ENCODE measurements around the gene GIMAP2. TPM values are rescaled to one million over a fixed set of nuclear protein-coding genes. Genes with fewer than 3 reads are reported as not detected.

Gene GIMAP2
- total and polyA plus RNA-seq, 2 of the 4 experiments (the other 2 are of a cell fraction), result under 0.01 TPM; not detected in 1

- Histone ChIP-seq H3K9ac (ENCODE audit: low read depth, low read length) (no peak overlapping the region), H2BK20ac (ENCODE audit: low read depth, low read length) (no peak overlapping the region), H3K4me3 (ENCODE audit: insufficient read depth, low read depth, low read length) (no peak overlapping the region), H3K56ac (ENCODE audit: extremely low read depth, insufficient read depth, low read length) (no peak overlapping the region), H3K27ac (ENCODE audit: insufficient read depth, low read length) (no peak overlapping the region), H3K4ac (ENCODE audit: low read depth, low read length) (no peak overlapping the region), H2AK9ac (replicated peaks; ENCODE audit: low read depth, low read length, poor library complexity) (no peak overlapping the region), H4K5ac (ENCODE audit: low read depth, low read length) (no peak overlapping the region), H3K36me3 (ENCODE audit: control insufficient read depth, insufficient read depth, low read length) (no peaks in the 10 kb centered on the region), H3K4me2 (ENCODE audit: low read depth, low read length) (no peak overlapping the region), H2BK120ac (ENCODE audit: low read depth, low read length) (no peak overlapping the region), H2BK15ac (ENCODE audit: low read depth, low read length) (no peak overlapping the region), H4K8ac (ENCODE audit: low read depth in 2 of 2, low read length in 2 of 2) (no peak overlapping the region), H4K91ac (ENCODE audit: insufficient read depth, low read depth, low read length) (no peak overlapping the region), H3K27me3 (ENCODE audit: control insufficient read depth, insufficient read depth, low read length) (no peaks in the 10 kb centered on the region), H2AFZ (replicated peaks; ENCODE audit: low read length, poor library complexity) (no peak overlapping the region), H3K79me1 (ENCODE audit: low read depth in 1 of 2, low read length in 2 of 2) (no peaks in the 10 kb centered on the region), H3K18ac (ENCODE audit: low read depth, low read length) (no peak overlapping the region), H3K23ac (ENCODE audit: low read depth, low read length) (no peak overlapping the region), H4K20me1 (ENCODE audit: insufficient read depth, low read length) (no peaks in the 10 kb centered on the region), H3K9me3 (ENCODE audit: control insufficient read depth, insufficient read depth, low read length) (peaks cover 12% of the 10 kb centered on the region; the same call in 1 of the 2 replicates), H2BK5ac (ENCODE audit: low read depth, low read length, poor library complexity, severe bottlenecking) (no peak overlapping the region), H3K14ac (replicated peaks; ENCODE audit: low read depth, low read length) (no peak overlapping the region), H3K9me1 (ENCODE audit: insufficient read depth, low read length) (no peaks in the 10 kb centered on the region), H3K4me1 (ENCODE audit: control insufficient read depth, insufficient read depth, low read length) (no peaks in the 10 kb centered on the region), H2AK5ac (ENCODE audit: low read depth, low read length) (no peak overlapping the region)
- DNase-seq (no peak), ATAC-seq (ENCODE audit: low read depth) (no peak)
- no peak for TF ChIP-seq CHD1 (IDR thresholded peaks at IDR 0.05; ENCODE audit: low read depth, low read length)
- no peak for TF ChIP-seq FOS (IDR thresholded peaks at IDR 0.05; ENCODE audit: low read depth, low read length)
- no peak for TF ChIP-seq MXI1 (IDR thresholded peaks at IDR 0.05; ENCODE audit: borderline replicate concordance, low read depth, low read length)
- TF ChIP-seq CTCF (conservative IDR thresholded peaks at IDR 0.05; ENCODE audit: low read depth, low read length), result no peak
- TF ChIP-seq RFX5 (IDR thresholded peaks at IDR 0.05; ENCODE audit: low read depth, low read length), result no peak
- no peak for TF ChIP-seq RCOR1 (IDR thresholded peaks at IDR 0.05; ENCODE audit: insufficient replicate concordance, low read length)
- TF ChIP-seq SMC3 (IDR thresholded peaks at IDR 0.05; ENCODE audit: low read depth, low read length), result no peak
- TF ChIP-seq CEBPB (IDR thresholded peaks at IDR 0.05; ENCODE audit: low read depth, low read length), result no peak
- no peak for TF ChIP-seq MAFK (IDR thresholded peaks at IDR 0.05; ENCODE audit: low read depth, low read length)
- TF ChIP-seq MAZ (IDR thresholded peaks at IDR 0.05; ENCODE audit: borderline replicate concordance, low read depth, low read length), result no peak
- TF ChIP-seq ELK1 (IDR thresholded peaks at IDR 0.05; ENCODE audit: borderline replicate concordance, low read depth, low read length), result no peak
- TF ChIP-seq NFE2L2 (IDR thresholded peaks at IDR 0.05; ENCODE audit: low read depth, low read length), result no peak
- no peak for TF ChIP-seq POLR2A (IDR thresholded peaks at IDR 0.05; ENCODE audit: low read depth, low read length)
- no peak for TF ChIP-seq BHLHE40 (IDR thresholded peaks at IDR 0.05; ENCODE audit: low read depth, low read length)
- TF ChIP-seq RAD21 (IDR thresholded peaks at IDR 0.05; ENCODE audit: low read length), result no peak
- no peak for TF ChIP-seq USF2 (IDR thresholded peaks at IDR 0.05; ENCODE audit: low read depth, low read length)
- BruUV-seq (replicated peaks), result no TSS peak
- POLR2A ChIA-PET (ENCODE audit: unreplicated experiment), result no interaction called here
- in situ Hi-C loops (cut with MboI; ENCODE audit: low sequenced_read_pairs) (no loop called here), dilution Hi-C loops (cut with HindIII; ENCODE audit: low sequenced_read_pairs, unreplicated experiment) (no loop called here), intact Hi-C loops (cut with micrococcal nuclease) (no loop called here)
- CTCF ChIA-PET, result no interaction called here
Measured at GRCh38 chr7:150641854-150642253, 43.7 kb upstream of the GIMAP2 start.
